K562 (cell line): ENCODE results near the gene HAPSTR1. TPM values are rescaled to one million over a fixed set of nuclear protein-coding genes. Genes with fewer than 3 reads are reported as not detected.

Experiments
- AFF4 ChIP-seq: sonication (generic); formaldehyde crosslinking; IDR thresholded peaks from 2 replicates; pipeline ENCODE4 v1.8.0; 2023; ENCODE audit warnings: mild to moderate bottlenecking, missing genetic modification reagents
- BMI1 ChIP-seq: fragments of 150-350 bp; IDR thresholded peaks from 2 replicates; pipeline ENCODE4 v1.6.1; 2014; ENCODE audit warnings: low read length
- ETV1 ChIP-seq: fragments of 450-650 bp; conservative IDR thresholded peaks from 2 replicates; pipeline ENCODE4 v1.6.1; 2016; ENCODE audit warnings: missing genetic modification characterization, control low read depth, low read depth, missing compliant biosample characterization
- EZH2 ChIP-seq: IDR thresholded peaks from 2 replicates; pipeline ENCODE4 v1.6.1; 2012; ENCODE audit warnings: low read depth, mild to moderate bottlenecking, inconsistent platforms, low read length, borderline replicate concordance
- HDAC1 ChIP-seq, 2 experiments: fragments of 450-650 bp; IDR thresholded peaks; 2 replicates each; pipeline ENCODE4 v1.6.1; 2016 to 2017; ENCODE audit warnings: inconsistent platforms in 1 of 2, mild to moderate bottlenecking in 1 of 2, moderate library complexity in 1 of 2
- HMGN3 ChIP-seq: IDR thresholded peaks from 2 replicates; pipeline ENCODE4 v1.6.1; 2011; ENCODE audit warnings: borderline replicate concordance, low read depth, mild to moderate bottlenecking, mixed read lengths, low read length; ENCODE audit not compliant: insufficient read length; ENCODE audit errors: extremely low read depth
- KDM5B ChIP-seq: fragments of 200-600 bp; sonication (generic); IDR thresholded peaks from 2 replicates; pipeline ENCODE4 v1.6.1; 2012; ENCODE audit warnings: low read depth, mild to moderate bottlenecking, moderate library complexity, low read length, control low read depth, inconsistent platforms; ENCODE audit not compliant: insufficient replicate concordance
- MLX ChIP-seq, 2 experiments: fragments of 450-650 bp in 1 of 2; sonication (generic) in 1 of 2; formaldehyde crosslinking; conservative IDR thresholded peaks; 2 replicates each; pipeline versions ENCODE4 v1.4.0 to v1.8.1; 2020 to 2022; ENCODE audit warnings: mild to moderate bottlenecking in 1 of 2, missing genetic modification reagents in 1 of 2
- PCBP2 ChIP-seq: fragments of 200-400 bp; formaldehyde crosslinking; IDR thresholded peaks from 2 replicates; pipeline ENCODE4 v1.6.1; 2018; ENCODE audit warnings: low read length, low read depth, mild to moderate bottlenecking, moderate library complexity; ENCODE audit not compliant: poor library complexity, severe bottlenecking
- RBFOX2 ChIP-seq: fragments of 200-400 bp; formaldehyde crosslinking; IDR thresholded peaks from 2 replicates; pipeline ENCODE4 v1.6.1; 2017; ENCODE audit warnings: low read depth, mild to moderate bottlenecking, low read length, moderate library complexity
- SAFB ChIP-seq: fragments of 200-400 bp; formaldehyde crosslinking; IDR thresholded peaks from 2 replicates; pipeline ENCODE4 v1.6.1; 2017; ENCODE audit warnings: low read depth, low read length, borderline replicate concordance
- ZNF224 ChIP-seq: sonication (generic); formaldehyde crosslinking; IDR thresholded peaks from 2 replicates; pipeline ENCODE4 v1.8.0; 2022; ENCODE audit warnings: mild to moderate bottlenecking, missing genetic modification reagents
- ZNF384 ChIP-seq: IDR thresholded peaks from 2 replicates; pipeline ENCODE4 v1.6.1; 2012; ENCODE audit warnings: low read depth, low read length, improper control_type of control experiment
- polyA plus RNA-seq, 8 experiments: library from polyadenylated mRNA; depleted of rRNA in 4 of 8; stranded (reverse) in 5 of 8; unstranded in 3 of 8; fragments of >200 nt; fragmentation: Nextera tagmentation in 2 of 8; fragmentation: Illumina TruSeq in 1 of 8; extraction: Ambion mirVana in 2 of 8; extraction: Trizol in 1 of 8; gene quantifications; 2 replicates each; pipeline versions ENCODE4 v1.2.1 to v1.2.3, GENCODE V29; 2011 to 2014; ENCODE audit warnings: inconsistent platforms in 1 of 8, missing spikeins in 1 of 8
- total RNA-seq, 7 experiments: library from RNA; depleted of rRNA in 6 of 7; stranded (reverse); fragments of >200 nt in 6 of 7; fragmentation: Illumina TruSeq in 2 of 7; extraction: Trizol in 2 of 7; gene quantifications; 2 replicates each; pipeline versions ENCODE4 v1.2.1 to v1.2.3, GENCODE V29; 2011 to 2021; ENCODE audit warnings: low replicate concordance in 1 of 7
- TF ChIP-seq, protein P1 (sequence below): fragments of 450-650 bp; IDR thresholded peaks from 2 replicates; pipeline ENCODE4 v1.6.1; 2016; ENCODE audit warnings: antibody characterized with exemption
- TF ChIP-seq, protein P2 (sequence below): fragments of 200-800 bp; sonication (Bioruptor generic); IDR thresholded peaks from 2 replicates; pipeline ENCODE4 v1.6.1; 2016; ENCODE audit warnings: missing genetic modification characterization, missing compliant biosample characterization

Gene HAPSTR1
- total and polyA plus RNA-seq, 9 of the 15 experiments (the other 6 are each of a cell fraction or from before 2014, with no cell fraction given): 10.8 to 67.9 (median 36.5) TPM

DNA sequence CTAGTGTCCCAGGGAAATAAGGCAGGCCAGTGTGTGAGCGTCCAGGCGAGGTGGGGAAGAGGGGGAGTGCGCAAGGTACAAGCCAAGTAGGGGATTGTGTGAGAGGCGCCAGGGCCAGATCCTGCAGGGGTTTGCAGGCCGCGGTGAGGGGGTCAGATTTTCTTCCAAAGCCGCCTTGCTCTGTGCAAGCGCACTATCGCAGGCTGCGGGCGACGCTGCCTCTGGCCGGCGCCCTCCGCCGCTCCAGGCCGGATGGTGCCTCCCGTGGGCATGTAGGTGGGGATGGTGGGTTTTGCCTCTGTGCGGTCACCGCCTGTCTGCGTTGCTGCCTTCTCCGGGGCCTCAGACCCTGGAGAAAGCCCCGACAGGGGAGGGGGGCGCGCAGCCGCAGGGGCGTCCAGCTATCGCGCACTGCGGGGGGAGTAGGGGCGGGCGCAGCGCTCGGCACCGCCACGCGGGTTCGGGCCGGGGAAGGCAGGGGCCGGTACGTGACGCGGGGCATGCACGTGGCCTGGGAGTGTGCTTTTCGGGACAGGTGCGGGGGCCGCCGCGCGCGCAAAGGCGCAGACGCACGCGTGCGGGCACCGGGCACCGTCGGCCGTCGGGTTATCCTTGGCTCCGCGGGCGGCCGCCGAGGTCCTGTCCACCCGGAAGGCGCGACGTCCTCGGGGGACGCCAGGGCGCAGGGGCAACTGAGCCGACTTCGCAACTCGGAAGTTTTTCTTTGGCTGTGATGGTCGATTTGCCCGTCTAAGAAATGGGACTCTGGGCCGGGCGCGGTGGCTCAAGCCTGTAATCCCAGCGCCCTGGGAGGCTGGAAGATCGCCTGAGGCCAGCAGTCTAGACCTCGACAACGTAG lies 1.1 kb upstream of the HAPSTR1 start (continued):
- TF ChIP-seq AFF4 (CRISPR knock-in tag) (peak; percentile 90), PCBP2 (no peak), RBFOX2 (peak; percentile 75), BMI1 (no peak), ETV1 (no peak), HMGN3 (no peak), MLX (CRISPR knock-in tag; conservative IDR thresholded peaks at IDR 0.05) (no peak), ZNF224 (CRISPR knock-in tag) (no peak), SAFB (peak; percentile 91), ZNF384 (no peak), KDM5B (peak; percentile 38), HDAC1 (IDR thresholded peaks at IDR 0.05) (no peak), EZH2 (no peak)
- TF ChIP-seq, protein P1, sequence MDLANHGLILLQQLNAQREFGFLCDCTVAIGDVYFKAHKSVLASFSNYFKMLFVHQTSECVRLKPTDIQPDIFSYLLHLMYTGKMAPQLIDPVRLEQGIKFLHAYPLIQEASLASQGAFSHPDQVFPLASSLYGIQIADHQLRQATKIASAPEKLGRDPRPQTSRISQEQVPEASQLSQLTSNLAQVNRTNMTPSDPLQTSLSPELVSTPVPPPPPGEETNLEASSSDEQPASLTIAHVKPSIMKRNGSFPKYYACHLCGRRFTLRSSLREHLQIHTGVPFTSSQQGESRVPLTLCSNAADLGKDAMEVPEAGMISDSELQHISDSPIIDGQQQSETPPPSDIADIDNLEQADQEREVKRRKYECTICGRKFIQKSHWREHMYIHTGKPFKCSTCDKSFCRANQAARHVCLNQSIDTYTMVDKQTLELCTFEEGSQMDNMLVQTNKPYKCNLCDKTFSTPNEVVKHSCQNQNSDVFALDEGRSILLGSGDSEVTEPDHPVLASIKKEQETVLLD: no peak
- TF ChIP-seq, protein P2, sequence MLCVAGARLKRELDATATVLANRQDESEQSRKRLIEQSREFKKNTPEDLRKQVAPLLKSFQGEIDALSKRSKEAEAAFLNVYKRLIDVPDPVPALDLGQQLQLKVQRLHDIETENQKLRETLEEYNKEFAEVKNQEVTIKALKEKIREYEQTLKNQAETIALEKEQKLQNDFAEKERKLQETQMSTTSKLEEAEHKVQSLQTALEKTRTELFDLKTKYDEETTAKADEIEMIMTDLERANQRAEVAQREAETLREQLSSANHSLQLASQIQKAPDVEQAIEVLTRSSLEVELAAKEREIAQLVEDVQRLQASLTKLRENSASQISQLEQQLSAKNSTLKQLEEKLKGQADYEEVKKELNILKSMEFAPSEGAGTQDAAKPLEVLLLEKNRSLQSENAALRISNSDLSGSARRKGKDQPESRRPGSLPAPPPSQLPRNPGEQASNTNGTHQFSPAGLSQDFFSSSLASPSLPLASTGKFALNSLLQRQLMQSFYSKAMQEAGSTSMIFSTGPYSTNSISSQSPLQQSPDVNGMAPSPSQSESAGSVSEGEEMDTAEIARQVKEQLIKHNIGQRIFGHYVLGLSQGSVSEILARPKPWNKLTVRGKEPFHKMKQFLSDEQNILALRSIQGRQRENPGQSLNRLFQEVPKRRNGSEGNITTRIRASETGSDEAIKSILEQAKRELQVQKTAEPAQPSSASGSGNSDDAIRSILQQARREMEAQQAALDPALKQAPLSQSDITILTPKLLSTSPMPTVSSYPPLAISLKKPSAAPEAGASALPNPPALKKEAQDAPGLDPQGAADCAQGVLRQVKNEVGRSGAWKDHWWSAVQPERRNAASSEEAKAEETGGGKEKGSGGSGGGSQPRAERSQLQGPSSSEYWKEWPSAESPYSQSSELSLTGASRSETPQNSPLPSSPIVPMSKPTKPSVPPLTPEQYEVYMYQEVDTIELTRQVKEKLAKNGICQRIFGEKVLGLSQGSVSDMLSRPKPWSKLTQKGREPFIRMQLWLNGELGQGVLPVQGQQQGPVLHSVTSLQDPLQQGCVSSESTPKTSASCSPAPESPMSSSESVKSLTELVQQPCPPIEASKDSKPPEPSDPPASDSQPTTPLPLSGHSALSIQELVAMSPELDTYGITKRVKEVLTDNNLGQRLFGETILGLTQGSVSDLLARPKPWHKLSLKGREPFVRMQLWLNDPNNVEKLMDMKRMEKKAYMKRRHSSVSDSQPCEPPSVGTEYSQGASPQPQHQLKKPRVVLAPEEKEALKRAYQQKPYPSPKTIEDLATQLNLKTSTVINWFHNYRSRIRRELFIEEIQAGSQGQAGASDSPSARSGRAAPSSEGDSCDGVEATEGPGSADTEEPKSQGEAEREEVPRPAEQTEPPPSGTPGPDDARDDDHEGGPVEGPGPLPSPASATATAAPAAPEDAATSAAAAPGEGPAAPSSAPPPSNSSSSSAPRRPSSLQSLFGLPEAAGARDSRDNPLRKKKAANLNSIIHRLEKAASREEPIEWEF (CRISPR knock-in tag): no peak
